DMS 273 treated with DMSO at 0.1 percent for 48 hours (cell line): ENCODE measurements around the gene IMPDH1.

Experiments
- DNase-seq: peaks from one replicate; lab custom pipeline; 2025; lab: John Stamatoyannopoulos, UW

Gene IMPDH1

DNA sequence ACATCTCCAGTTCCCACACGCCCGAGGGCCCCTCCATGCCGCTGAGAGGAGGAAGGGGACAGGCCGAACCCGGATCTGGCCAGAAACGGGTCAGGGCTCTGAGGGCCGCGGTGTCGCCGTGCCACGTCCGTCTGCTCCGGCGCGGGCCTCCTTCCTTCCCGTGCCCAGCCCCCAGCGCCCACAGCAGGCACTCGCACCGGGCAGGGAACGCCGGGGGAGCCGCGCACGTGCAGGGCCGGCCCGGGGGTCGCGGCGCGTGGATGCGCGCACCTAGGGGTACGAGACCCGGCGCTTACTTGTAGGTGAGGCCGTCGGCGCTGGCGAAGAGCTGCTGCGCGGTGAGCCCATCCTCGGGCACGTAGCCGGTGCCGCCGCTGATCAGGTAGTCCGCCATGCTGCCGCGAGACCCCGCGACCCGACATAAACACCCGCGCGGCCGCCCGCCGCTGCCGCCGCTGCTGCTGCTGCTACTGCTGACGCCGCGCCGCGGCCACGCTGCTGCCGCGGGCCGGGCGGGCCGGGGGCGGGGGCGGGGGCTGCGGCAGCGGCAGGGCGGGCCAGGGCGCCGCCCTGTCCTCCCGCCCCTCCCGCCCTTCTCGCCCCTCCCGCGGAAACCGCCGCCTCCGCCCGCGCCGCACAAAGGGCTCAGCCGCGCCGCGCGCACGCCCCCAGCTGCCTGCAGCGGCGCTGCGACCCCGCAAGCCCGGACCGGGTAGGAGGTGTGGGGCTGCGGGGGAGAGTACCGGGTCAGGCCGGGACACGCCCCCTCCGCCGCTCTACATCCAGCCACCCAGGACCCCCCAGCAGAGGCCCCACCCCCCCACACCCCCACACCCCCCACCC, 4.1 kb downstream of the IMPDH1 start:
- DNase-seq, result no peak

DNA sequence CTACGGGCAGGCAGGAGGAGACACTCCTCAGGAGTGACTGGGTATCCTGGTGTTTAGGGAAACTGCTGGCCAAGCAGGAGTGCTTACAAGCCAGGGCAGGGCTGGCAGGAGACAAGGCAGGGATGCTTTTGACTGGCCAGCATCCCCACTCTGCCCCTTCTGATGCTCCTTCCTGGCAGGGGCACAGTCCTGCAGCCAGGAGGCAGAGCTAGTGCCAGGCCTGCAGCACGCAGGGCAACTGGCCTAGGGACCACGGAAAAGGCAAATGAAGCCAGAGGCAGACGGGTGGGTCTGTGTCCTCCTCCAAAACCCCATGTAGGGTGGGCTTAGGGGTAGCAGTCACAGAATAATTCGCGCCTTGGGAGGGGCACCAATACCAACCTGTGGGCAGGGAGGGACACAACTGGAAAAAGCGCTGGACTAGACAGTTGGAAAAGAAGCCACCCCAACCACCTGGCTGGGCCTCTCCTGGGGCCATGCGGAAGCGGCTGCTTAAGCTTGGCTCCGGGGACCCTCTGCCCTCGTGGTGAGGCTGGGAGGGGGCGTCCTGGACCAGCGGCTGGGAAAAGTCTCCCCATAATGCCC, 4.8 kb downstream of the IMPDH1 start:
- no peak for DNase-seq

- DNase-seq, result no peak
These were observed 5.6 kb downstream of the IMPDH1 start for GRCh38 chr7:128404143-128404681.

GRCh38 chr7:128403676-128404075, 6.1 kb downstream of the IMPDH1 start:
- DNase-seq, result no peak

DNA sequence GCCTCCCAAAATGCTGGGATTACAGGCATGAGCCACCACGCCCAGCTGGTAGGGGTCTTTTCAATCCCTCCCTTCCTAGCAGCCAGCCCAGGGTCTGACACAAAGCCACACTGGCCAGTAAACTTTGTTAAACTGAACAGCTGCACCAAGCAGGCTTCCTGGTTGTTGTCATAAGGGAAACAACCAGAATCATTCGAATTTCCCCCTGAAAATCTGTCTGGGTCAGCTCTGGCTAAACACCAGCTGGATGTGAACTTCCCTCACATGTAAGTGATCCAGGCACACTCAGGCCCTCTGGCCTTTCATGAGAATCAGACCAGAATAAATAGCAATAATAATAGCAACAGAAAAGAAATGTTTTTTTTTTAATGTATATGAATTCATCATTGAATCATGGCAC, 7.4 kb downstream of the IMPDH1 start:
- no peak for DNase-seq

- DNase-seq, result no peak
These were observed 9.2 kb downstream of the IMPDH1 start for GRCh38 chr7:128400566-128400965.

DNA sequence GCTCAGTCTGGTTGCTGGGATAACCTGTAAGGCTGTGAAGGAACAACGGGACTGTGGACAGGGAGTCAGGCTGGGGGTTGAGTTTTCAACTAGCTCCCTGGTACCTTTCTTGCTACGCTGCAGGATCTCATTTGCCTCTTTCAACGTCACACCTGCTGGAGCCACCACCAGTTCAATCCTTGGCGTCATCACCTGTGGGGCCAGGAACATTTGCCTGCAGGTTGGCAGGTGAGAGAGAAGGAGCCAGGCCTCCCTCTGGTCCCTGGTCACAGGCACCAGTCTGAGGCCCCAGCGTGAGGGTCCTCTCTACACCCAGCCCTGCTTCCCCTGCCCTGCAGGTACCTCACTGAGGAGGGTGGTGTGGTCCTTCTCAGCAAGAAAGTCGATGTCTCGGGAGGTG, 9.8 kb downstream of the IMPDH1 start:
- DNase-seq, result no peak

DNA sequence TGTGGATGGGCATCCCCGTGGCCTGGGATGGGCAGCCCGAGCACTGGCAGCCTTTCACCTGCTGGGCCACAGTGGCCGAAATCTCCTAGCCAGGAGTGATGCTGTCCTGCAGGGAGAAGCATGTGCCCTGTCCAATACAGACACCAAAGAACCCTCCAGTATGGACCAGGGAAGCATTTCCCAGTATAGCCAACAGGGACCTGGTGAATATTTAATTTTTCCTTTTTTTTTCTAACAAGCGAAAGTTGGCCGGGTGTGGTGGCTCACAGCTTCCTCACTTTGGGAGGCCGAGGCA, 11.0 kb downstream of the IMPDH1 start:
- no peak for DNase-seq

GRCh38 chr7:128398016-128398840, 11.6 kb downstream of the IMPDH1 start:
- no peak for DNase-seq

DNA sequence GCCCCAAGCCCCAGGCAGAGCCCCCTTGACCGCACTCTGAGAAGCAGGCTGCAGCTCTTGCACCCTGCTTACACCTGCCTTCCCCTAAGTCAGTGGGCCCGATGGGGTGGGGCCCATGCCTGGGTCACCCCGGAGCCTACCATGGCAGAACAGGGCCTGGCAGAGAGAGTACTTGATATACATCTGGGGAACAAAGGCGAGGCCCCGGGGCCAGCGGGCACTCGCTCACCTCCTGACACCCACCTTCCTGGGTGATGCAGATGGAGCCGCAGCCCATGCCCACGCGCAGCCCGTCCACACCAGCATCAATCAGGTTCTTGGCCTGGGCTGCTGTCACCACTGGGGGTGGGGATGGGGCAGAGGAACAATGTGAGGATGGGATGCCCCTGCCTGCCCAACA, 13.4 kb downstream of the IMPDH1 start:
- DNase-seq, result no peak

- DNase-seq, result no peak
These were observed 14.0 kb downstream of the IMPDH1 start for GRCh38 chr7:128395748-128396147.

- DNase-seq, result no peak
These were observed 14.8 kb downstream of the IMPDH1 start for GRCh38 chr7:128394904-128395496.

DNA sequence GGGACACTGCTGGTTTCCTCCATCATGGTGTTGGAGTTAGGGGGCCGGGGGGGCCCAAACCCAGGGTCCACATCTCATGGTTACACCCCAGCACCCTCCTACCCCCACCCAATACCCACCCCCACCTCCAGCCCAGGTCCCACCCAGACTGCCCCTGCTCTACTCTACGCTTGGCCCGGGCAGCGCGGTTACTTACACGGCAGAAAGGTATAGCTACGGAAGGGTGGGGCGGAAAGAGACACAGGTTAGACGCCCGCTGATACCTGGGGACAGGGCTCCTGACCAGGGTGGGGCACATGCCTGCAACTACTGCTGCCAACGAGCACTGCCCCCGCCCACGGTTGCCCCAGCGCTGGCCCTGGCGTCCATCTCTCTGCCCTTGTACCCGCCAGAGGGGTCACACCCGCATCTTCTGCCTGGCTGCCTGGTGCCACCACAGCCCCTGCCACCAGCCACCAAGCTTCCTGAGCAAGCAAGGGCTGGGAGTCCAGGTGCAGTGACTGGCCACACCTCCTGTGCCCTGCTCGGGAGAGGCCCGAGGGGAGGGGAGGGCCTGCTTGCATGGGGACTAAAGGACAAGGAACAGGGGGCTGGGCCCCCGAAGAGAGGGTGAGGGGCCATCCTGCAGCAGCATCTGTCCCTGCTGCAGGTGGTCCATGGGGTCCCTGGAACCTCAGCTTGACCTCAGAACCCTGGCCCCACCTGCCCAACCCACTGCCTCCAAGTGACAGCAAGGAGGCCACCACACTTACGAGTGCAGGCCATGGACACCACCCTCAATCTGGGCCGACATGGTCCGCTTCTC, 16.1 kb downstream of the IMPDH1 start:
- DNase-seq, result no peak

- DNase-seq, result no peak
These were observed 17.1 kb downstream of the IMPDH1 start for GRCh38 chr7:128392446-128393327.

GRCh38 chr7:128391805-128392204, 18.0 kb downstream of the IMPDH1 start:
- no peak for DNase-seq

DNA sequence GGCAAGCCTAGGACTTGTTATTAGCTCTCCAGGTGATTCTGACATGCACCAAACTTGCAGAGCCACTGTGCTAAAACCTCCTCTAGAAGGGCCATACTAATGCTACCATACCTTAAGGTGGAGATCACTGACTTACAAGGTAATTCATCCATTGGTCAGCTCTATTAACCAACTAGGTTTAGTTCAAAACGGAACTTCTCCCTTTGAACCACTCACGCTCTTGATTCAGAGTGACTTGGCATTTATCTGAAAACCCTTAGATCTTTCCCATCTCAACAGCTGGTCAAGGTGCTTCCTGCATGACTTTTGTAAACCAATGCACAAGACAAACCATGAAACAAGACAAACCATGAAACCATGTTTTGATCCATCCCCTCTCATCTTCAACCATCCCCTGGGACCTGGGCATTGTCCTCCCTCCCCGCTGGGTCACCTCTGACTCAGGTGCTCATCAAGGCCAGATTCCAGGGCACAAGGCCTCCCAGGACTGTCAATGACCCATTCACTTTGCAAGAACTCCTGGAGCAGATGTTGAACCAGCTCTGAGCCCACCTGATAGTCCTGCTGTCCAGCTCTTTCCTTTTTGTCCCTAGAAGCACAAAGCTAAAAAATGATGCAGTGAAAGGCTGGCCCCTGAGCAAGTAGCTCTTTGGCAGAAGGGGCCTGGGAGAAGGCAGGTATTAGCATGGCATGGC, 18.8 kb downstream of the IMPDH1 start:
- DNase-seq, result no peak

- no peak for DNase-seq
These were observed 20.0 kb downstream of the IMPDH1 start for GRCh38 chr7:128389618-128390329.

DNA sequence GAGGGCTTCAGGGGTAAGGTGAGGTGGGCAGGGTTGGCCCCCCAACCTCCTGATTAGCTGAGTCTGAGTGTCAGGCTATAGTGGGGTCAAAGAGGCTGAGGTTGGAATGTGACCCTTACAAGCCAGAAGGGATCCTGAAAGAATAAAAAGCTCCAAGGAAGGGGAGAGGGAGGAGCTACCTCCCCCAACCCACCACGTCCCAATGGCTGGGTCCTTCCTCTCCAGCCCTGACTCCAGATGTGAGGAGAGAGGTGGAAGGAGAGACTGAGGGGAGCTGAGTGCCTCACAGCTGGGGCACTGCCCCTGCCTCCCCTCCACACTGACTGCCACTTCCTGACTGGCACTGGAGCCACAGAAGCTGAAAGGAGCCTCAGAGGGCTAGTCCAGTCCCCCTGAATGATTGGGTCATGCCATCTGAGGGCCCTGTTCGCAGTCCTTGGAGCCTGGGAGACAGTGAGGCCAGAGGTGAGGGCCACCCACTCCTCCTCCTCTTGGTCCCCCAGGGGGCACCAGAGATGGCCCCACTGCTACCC, 20.6 kb downstream of the IMPDH1 start:
- no peak for DNase-seq

DNA sequence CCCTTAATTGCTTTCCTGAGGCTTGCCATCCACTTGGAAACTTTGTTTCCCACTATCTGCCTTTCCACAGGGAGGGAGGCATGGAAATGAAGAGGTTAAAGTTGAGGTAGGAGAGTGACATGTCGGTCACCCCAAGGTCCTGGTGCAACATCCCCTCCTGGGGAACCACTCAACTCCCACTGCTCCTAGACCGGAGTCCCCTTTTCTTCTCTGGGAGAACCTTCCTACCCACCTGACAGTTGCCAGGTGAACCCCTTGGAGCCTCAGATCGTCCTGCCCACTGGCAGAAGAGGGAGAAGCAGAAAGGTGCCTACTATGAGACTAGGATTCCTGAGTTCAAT, 21.7 kb downstream of the IMPDH1 start:
- no peak for DNase-seq
